Smooth muscle cell (in vitro differentiated cells): ENCODE results near the gene KAZN. TPM values are rescaled to one million over a fixed set of nuclear protein-coding genes. Genes with fewer than 3 reads are reported as not detected.

ENCODE experiments used
- DNase-seq: peaks from one replicate; lab custom pipeline; 2025; ENCODE audit not compliant: unreplicated experiment; lab: John Stamatoyannopoulos, UW
- H2AFZ ChIP-seq: fragments of 200-600 bp; sonication (generic); 2 replicates; pipeline ENCODE4 v1.6.0; 2016; ENCODE audit warnings: antibody characterized with exemption, low read depth, mild to moderate bottlenecking
- H3F3A ChIP-seq: fragments of 200-600 bp; sonication (generic); 2 replicates; pipeline ENCODE4 v1.6.0; 2017; ENCODE audit warnings: antibody characterized with exemption, low read depth
- H3K27ac ChIP-seq: fragments of 200-600 bp; sonication (generic); 2 replicates; pipeline ENCODE4 v1.5.1; 2016; ENCODE audit warnings: low read depth, mild to moderate bottlenecking
- H3K27me3 ChIP-seq: fragments of 200-600 bp; sonication (generic); 2 replicates; pipeline ENCODE4 v1.6.1; 2016; ENCODE audit warnings: low read depth, mild to moderate bottlenecking
- H3K36me3 ChIP-seq: fragments of 200-600 bp; sonication (generic); 2 replicates; pipeline ENCODE4 v1.5.1; 2016; ENCODE audit warnings: low read depth
- H3K4me1 ChIP-seq: fragments of 200-600 bp; sonication (generic); 2 replicates; pipeline ENCODE4 v1.5.1; 2016; ENCODE audit warnings: low read depth
- H3K4me2 ChIP-seq: fragments of 200-600 bp; sonication (generic); 2 replicates; pipeline ENCODE4 v1.6.0; 2016; ENCODE audit warnings: mild to moderate bottlenecking
- H3K4me3 ChIP-seq: fragments of 200-600 bp; sonication (generic); 2 replicates; pipeline ENCODE4 v1.5.1; 2016; ENCODE audit warnings: mild to moderate bottlenecking
- H3K79me2 ChIP-seq: fragments of 200-600 bp; sonication (generic); 2 replicates; pipeline ENCODE4 v1.6.0; 2016; ENCODE audit warnings: low read depth, mild to moderate bottlenecking
- H3K9ac ChIP-seq: fragments of 200-600 bp; sonication (generic); 2 replicates; pipeline ENCODE4 v1.6.0; 2016; ENCODE audit warnings: low read depth
- H3K9me3 ChIP-seq: fragments of 200-600 bp; sonication (generic); replicated peaks from 2 replicates; pipeline ENCODE4 v1.5.1; 2016; ENCODE audit warnings: low read depth
- H4K20me1 ChIP-seq: fragments of 200-600 bp; sonication (generic); 2 replicates; pipeline ENCODE4 v1.6.0; 2016; ENCODE audit warnings: low read depth
- WGBS: methylation state at CpG from one replicate; pipeline ENCODE4 v1.1.7; 2016; ENCODE audit warnings: low lambda C conversion rate; 5-methylcytosine and 5-hydroxymethylcytosine counted together
- polyA plus RNA-seq: library from polyadenylated mRNA; unstranded; fragments of >200 nt; fragmentation: Nextera tagmentation; extraction: Ambion mirVana; gene quantifications from 2 replicates; pipeline ENCODE4 v1.2.1, GENCODE V29; 2016
- total RNA-seq: library from RNA; depleted of rRNA; stranded (reverse); fragments of >200 nt; gene quantifications from 2 replicates; pipeline ENCODE4 v1.2.3, GENCODE V29; 2014
- TF ChIP-seq, protein P1 (sequence below): fragments of 200-600 bp; sonication (generic); IDR thresholded peaks from 2 replicates; pipeline ENCODE4 v1.5.1; 2017; ENCODE audit warnings: borderline replicate concordance, mild to moderate bottlenecking, antibody characterized with exemption; ENCODE audit not compliant: insufficient read depth, poor library complexity, severe bottlenecking

KAZN gene
- total and polyA plus RNA-seq, 2 experiments from 2014 or later, result 6.3 to 8.2 TPM

DNA sequence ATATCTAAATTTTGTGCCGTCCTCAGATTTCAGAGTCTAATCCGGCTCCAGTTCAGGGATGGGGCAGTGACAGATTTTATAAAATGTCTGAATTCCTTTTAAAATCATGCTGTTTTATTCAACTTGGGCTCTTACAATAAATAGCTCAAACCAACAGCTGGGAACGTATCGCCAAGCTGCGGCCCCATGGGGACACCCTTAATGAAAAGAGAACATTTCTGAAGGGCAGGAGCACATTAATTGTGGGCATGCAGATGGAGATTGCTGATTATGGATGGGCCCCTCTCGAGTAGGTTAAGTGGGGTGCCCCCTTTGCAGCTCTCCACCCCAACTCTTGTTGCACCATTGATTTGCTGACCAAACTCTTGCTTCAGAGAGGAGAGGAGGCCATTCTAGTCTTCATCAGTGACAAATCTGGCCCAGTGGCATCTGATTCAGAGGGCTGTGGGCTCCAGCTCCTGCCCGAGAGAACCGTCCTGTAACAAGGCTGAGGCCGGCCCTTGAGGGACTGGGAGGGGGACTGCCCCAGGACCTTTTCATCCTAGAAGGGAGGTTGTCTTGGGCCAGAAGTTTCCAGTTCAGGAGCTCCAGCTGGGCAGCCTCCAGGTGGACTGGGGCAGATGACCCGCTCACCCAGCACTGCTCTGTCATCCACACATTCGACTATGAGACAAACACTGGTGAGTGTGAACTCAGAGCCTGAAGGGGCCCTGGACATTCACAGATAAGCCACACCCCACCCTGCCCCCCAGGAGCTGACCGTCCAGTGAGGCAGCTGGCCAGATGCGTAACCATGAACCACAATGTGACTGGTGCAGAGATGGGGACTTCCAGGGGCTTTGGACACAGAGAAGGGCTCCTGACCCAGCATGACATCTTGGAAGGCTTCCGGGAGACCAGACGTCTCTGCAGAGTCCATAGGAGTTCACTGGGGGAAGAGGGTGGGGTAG lies 500.0 kb downstream of the KAZN start:
- Histone ChIP-seq H3F3A (no peaks in the 10 kb centered on the region), H2AFZ (no peak overlapping the region), H3K9me3 (no peaks in the 10 kb centered on the region), H4K20me1 (no peaks in the 10 kb centered on the region), H3K36me3 (no peaks in the 10 kb centered on the region), H3K4me3 (no peak overlapping the region), H3K9ac (no peak overlapping the region), H3K27ac (no peak overlapping the region), H3K79me2 (no peaks in the 10 kb centered on the region), H3K4me1 (no peaks in the 10 kb centered on the region), H3K4me2 (no peak overlapping the region), H3K27me3 (peaks cover 23% of the 10 kb centered on the region)
- WGBS, result 92% methylated on average over 15 of the region's 15 CpGs
- no peak for DNase-seq
- TF ChIP-seq, protein P1, sequence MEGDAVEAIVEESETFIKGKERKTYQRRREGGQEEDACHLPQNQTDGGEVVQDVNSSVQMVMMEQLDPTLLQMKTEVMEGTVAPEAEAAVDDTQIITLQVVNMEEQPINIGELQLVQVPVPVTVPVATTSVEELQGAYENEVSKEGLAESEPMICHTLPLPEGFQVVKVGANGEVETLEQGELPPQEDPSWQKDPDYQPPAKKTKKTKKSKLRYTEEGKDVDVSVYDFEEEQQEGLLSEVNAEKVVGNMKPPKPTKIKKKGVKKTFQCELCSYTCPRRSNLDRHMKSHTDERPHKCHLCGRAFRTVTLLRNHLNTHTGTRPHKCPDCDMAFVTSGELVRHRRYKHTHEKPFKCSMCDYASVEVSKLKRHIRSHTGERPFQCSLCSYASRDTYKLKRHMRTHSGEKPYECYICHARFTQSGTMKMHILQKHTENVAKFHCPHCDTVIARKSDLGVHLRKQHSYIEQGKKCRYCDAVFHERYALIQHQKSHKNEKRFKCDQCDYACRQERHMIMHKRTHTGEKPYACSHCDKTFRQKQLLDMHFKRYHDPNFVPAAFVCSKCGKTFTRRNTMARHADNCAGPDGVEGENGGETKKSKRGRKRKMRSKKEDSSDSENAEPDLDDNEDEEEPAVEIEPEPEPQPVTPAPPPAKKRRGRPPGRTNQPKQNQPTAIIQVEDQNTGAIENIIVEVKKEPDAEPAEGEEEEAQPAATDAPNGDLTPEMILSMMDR, result no peak

DNA sequence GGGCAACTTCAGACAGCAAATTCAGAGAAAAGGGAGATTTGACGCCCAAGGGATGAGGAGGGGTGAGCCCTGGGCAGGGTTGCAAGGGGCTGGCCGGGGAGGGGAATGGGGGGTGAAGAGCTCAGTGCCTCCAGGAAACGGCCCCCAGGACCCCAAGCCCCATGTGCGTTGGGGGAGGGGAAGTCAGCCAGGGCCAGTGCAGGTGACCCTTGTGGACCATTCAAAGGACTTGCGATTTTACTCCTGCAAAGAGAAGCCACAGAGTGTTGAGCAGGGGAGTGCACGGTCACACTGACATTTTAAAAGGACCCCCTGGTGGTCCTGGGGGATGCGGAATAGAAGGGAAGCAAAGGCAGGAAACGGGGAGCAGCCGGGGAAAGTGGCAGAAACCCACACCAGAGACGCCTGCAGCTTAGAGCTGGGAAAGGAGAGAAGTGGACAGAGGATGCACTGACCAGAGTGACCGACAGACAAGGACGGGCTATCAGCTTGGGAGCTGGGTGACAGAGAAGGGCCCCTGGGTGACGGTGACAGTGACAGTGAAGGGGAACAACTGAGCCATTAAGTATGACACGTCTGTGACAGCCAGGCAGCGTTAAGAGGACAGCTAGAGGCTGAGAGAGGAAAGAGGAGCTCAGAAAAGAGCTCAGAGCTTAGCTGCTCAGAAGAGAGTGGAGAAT lies 501.1 kb downstream of the KAZN start:
- no peaks in the 10 kb centered on the region for H3K79me2 ChIP-seq
- H3K9me3 ChIP-seq, result no peaks in the 10 kb centered on the region
- H3K4me3 ChIP-seq, result no peak overlapping the region
- 62% methylated on average over 15 of the region's 15 CpGs for WGBS
- DNase-seq, result no peak
- H2AFZ ChIP-seq, result no peak overlapping the region
- H3F3A ChIP-seq, result no peaks in the 10 kb centered on the region
- no peak overlapping the region for H3K27ac ChIP-seq
- H3K4me1 ChIP-seq, result no peaks in the 10 kb centered on the region
- TF ChIP-seq, protein P1, result no peak
- H3K36me3 ChIP-seq, result no peaks in the 10 kb centered on the region
- no peaks in the 10 kb centered on the region for H4K20me1 ChIP-seq
- H3K4me2 ChIP-seq, result no peak overlapping the region
- no peak overlapping the region for H3K9ac ChIP-seq
- peaks cover 23% of the 10 kb centered on the region for H3K27me3 ChIP-seq

DNA sequence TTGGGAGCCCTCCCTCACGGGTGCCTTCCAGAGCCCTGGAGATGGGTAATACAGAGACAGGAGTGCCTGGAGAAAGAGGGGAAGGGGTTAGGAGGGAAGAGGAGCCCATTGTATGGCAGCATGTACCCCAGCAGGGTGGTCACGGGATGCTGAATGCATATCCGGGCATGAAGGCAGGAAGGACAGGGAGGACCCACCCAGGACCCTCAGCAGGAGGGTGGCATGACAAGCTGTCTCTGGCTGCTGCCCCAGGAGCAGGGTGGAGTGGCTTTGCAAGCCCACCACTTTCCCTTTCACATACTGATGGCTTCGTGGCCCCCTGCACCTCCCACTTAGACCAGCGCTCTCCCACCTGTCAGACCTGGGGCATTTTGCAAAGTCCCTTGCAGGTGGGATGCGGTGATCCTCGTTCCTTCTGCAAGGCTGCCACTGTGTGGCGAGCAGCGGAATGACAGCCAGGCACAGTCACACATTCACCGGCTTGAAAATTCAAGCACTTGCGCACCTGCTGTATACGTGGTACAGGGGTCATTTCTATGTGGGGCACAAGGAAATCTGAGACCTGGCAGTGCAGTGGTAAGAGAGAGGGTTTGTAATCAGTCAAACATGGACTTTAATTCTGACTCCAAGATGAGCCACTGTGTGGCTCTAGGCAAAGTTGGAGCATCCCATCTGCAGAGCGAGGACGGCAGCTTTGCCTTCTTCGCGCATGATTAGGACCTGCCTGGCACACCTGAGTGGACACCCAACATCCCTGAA lies 501.8 kb downstream of the KAZN start:
- H3K4me3 ChIP-seq, result no peak overlapping the region
- H2AFZ ChIP-seq, result no peak overlapping the region
- no peak overlapping the region for H3K9ac ChIP-seq

More for the DNA sequence above, 501.8 kb downstream of the KAZN start:
- no peak overlapping the region for H3K27ac ChIP-seq
- no peaks in the 10 kb centered on the region for H3K79me2 ChIP-seq
- H3K9me3 ChIP-seq, result no peaks in the 10 kb centered on the region
- H3K4me2 ChIP-seq, result no peak overlapping the region
- H4K20me1 ChIP-seq, result no peaks in the 10 kb centered on the region
- peaks cover 23% of the 10 kb centered on the region for H3K27me3 ChIP-seq
- TF ChIP-seq, protein P1, result peak; percentile 87
- 28% methylated on average over 16 of the region's 16 CpGs for WGBS
- H3F3A ChIP-seq, result no peaks in the 10 kb centered on the region
- no peak for DNase-seq
- no peaks in the 10 kb centered on the region for H3K4me1 ChIP-seq
- H3K36me3 ChIP-seq, result no peaks in the 10 kb centered on the region
